HG03045 (cell line): Measurements from ENCODE around the gene HCAR3.
"Not testable (repeated sequence)": the region's sequence is repeated elsewhere in the genome, so short reads cannot be mapped to it uniquely, and the experiment has no call there.

ENCODE experiments used
- ATAC-seq: cut with Tn5 transposase; IDR thresholded peaks from one replicate; pipeline ENCODE4 v1.9.1; 2021; ENCODE audit warnings: mild to moderate bottlenecking, moderate library complexity; ENCODE audit not compliant: unreplicated experiment

HCAR3 gene

GRCh38 chr12:122676015-122676414 lies 40.6 kb downstream of the HCAR3 start:
- not testable (repeated sequence) for ATAC-seq

- no peak for ATAC-seq
These were observed 44.1 kb downstream of the HCAR3 start for GRCh38 chr12:122672515-122672914.

- no peak for ATAC-seq
These were observed 47.1 kb downstream of the HCAR3 start for GRCh38 chr12:122669397-122670070.

- no peak for ATAC-seq
These were observed 48.3 kb downstream of the HCAR3 start for GRCh38 chr12:122668268-122668667.

- ATAC-seq, result no peak
These were observed 50.9 kb downstream of the HCAR3 start for GRCh38 chr12:122665759-122666158.

- ATAC-seq, result no peak
These were observed 51.3 kb downstream of the HCAR3 start for GRCh38 chr12:122665349-122665748.
